Measurements from ENCODE around the gene TNFAIP6. TPM values are rescaled to one million over a fixed set of nuclear protein-coding genes. Genes with fewer than 3 reads are reported as not detected.

Gene TNFAIP6
- total and polyA plus RNA-seq, 2 donors (not counting 1 experiment from before 2014, with no cell fraction given), result not detected

DNA sequence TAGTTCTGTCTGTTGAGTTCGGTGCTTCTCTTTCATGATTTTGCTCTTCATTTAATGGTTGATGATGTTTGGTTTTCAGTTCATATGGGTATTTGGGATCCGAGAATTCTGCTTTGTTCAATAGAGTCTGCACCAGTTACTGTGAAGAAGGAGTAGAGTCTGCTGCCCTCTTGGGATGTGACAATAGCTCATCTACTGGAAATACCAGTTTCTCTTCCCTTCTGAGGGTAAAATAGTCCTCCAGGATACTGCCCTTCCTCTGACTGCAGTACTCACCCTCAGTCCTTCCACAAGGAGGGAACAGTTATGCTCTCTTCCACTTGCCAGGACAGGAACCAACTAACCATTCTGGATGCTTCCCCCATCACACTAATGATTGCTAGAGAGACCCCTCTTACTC, 12.5 kb upstream of the TNFAIP6 start:
- no peak overlapping the region for H3K27ac ChIP-seq (ENCODE audit: low read length in 2 of 2)
- no peak overlapping the region for H3K27ac Mint-ChIP-seq
- TF ChIP-seq, protein P1, sequence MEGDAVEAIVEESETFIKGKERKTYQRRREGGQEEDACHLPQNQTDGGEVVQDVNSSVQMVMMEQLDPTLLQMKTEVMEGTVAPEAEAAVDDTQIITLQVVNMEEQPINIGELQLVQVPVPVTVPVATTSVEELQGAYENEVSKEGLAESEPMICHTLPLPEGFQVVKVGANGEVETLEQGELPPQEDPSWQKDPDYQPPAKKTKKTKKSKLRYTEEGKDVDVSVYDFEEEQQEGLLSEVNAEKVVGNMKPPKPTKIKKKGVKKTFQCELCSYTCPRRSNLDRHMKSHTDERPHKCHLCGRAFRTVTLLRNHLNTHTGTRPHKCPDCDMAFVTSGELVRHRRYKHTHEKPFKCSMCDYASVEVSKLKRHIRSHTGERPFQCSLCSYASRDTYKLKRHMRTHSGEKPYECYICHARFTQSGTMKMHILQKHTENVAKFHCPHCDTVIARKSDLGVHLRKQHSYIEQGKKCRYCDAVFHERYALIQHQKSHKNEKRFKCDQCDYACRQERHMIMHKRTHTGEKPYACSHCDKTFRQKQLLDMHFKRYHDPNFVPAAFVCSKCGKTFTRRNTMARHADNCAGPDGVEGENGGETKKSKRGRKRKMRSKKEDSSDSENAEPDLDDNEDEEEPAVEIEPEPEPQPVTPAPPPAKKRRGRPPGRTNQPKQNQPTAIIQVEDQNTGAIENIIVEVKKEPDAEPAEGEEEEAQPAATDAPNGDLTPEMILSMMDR (IDR thresholded peaks at IDR 0.05), result no peak
- TF ChIP-seq EZH2 (IDR thresholded peaks at IDR 0.05; ENCODE audit: borderline replicate concordance, insufficient read depth, low read depth, low read length, poor library complexity, severe bottlenecking), result no peak
- peaks cover 13% of the 10 kb centered on the region for H3K9me3 Mint-ChIP-seq (ENCODE audit: insufficient read depth)
- ChIA-PET POLR2A (no interaction called here), CTCF (no interaction called here)
- no peak overlapping the region for H3K4me3 ChIP-seq (ENCODE audit: control extremely low read depth in 1 of 5, extremely low read depth in 1 of 5, insufficient read depth in 1 of 5, low read depth in 2 of 5, low read length in 4 of 5)
- ATAC-seq (ENCODE audit: low read depth) (no peak), DNase-seq (no peak)
- H3K4me1 ChIP-seq (ENCODE audit: control insufficient read depth in 2 of 2, insufficient read depth in 2 of 2, low read length in 2 of 2), result no peaks in the 10 kb centered on the region
- H3K27me3 Mint-ChIP-seq, result peaks cover 14% of the 10 kb centered on the region
- WGBS (ENCODE audit: insufficient coverage), result no CpG with 5 or more reads among the region's 2 CpGs
- H3K79me2 ChIP-seq (ENCODE audit: control insufficient read depth, insufficient read depth, low read length), result no peaks in the 10 kb centered on the region
- H3K4me2 ChIP-seq (replicated peaks; ENCODE audit: low read depth, low read length, poor library complexity, severe bottlenecking), result no peak overlapping the region
- intact Hi-C loops (cut with micrococcal nuclease), result no loop called here
- no peaks in the 10 kb centered on the region for H4K20me1 ChIP-seq (ENCODE audit: control insufficient read depth, insufficient read depth, low read length, poor library complexity, severe bottlenecking)
- no peaks in the 10 kb centered on the region for H3K4me1 Mint-ChIP-seq
- H3K9ac ChIP-seq (ENCODE audit: low read length), result no peak overlapping the region
- H3K36me3 ChIP-seq (replicated peaks in 1 of 2; ENCODE audit: control extremely low read depth in 1 of 2, control insufficient read depth in 1 of 2, extremely low read depth in 1 of 2, insufficient read depth in 2 of 2, low read length in 1 of 2), result no peaks in the 10 kb centered on the region
- H3K9me3 ChIP-seq (ENCODE audit: control extremely low read depth in 1 of 3, control insufficient read depth in 2 of 3, insufficient read depth in 1 of 3, low read length in 2 of 3), result peaks cover 0 to 16% (median 0%) of the 10 kb centered on the region in 3 donors
- H3K27me3 ChIP-seq (replicated peaks in 1 of 4; ENCODE audit: control extremely low read depth in 1 of 4, control insufficient read depth in 3 of 4, insufficient read depth in 4 of 4, low read length in 3 of 4), result no peaks in the 10 kb centered on the region
- H2AFZ ChIP-seq (ENCODE audit: insufficient read depth, low read depth, low read length, poor library complexity, severe bottlenecking), result no peak overlapping the region
- no peak overlapping the region for H3K4me3 Mint-ChIP-seq

DNA sequence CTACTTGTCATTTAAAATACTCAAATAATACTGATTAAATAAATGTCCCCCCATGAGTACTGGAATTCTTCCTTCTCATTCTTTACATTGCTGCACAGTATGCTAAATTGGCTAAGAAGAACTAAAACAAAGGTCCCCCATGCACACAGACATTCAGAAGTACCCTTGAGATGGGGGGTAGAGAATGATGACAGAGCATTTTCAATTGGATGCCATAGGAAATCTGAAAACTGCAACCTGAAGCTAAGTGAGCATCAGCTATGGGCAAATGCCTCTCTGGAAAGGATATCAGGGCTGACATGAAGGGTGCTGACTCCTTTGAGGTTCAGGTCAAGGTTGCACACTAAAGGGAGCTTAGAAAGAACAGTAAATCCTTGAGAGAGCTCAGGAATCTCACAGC, 10.1 kb upstream of the TNFAIP6 start:
- peaks cover 5% of the 10 kb centered on the region for H3K9me3 Mint-ChIP-seq (ENCODE audit: insufficient read depth)
- no peaks in the 10 kb centered on the region for H3K36me3 ChIP-seq (replicated peaks in 1 of 2; ENCODE audit: control extremely low read depth in 1 of 2, control insufficient read depth in 1 of 2, extremely low read depth in 1 of 2, insufficient read depth in 2 of 2, low read length in 1 of 2)
- no peak overlapping the region for H3K4me3 Mint-ChIP-seq
- POLR2A ChIA-PET, result no interaction called here
- no peak overlapping the region for H3K4me3 ChIP-seq (ENCODE audit: control extremely low read depth in 1 of 5, extremely low read depth in 1 of 5, insufficient read depth in 1 of 5, low read depth in 2 of 5, low read length in 4 of 5)
- no peak overlapping the region for H3K9ac ChIP-seq (ENCODE audit: low read length)
- no peak for ATAC-seq (ENCODE audit: low read depth)
- no peaks in the 10 kb centered on the region for H4K20me1 ChIP-seq (ENCODE audit: control insufficient read depth, insufficient read depth, low read length, poor library complexity, severe bottlenecking)
- H3K79me2 ChIP-seq (ENCODE audit: control insufficient read depth, insufficient read depth, low read length), result no peaks in the 10 kb centered on the region
- no peak overlapping the region for H3K27ac Mint-ChIP-seq
- peaks cover 0 to 14% (median 0%) of the 10 kb centered on the region in 3 donors for H3K9me3 ChIP-seq (ENCODE audit: control extremely low read depth in 1 of 3, control insufficient read depth in 2 of 3, insufficient read depth in 1 of 3, low read length in 2 of 3)
- TF ChIP-seq, protein P1 (IDR thresholded peaks at IDR 0.05), result no peak
- TF ChIP-seq EZH2 (IDR thresholded peaks at IDR 0.05; ENCODE audit: borderline replicate concordance, insufficient read depth, low read depth, low read length, poor library complexity, severe bottlenecking), result no peak
- H3K4me1 ChIP-seq (ENCODE audit: control insufficient read depth in 2 of 2, insufficient read depth in 2 of 2, low read length in 2 of 2), result no peaks in the 10 kb centered on the region
- no peaks in the 10 kb centered on the region for H3K4me1 Mint-ChIP-seq
- H3K4me2 ChIP-seq (replicated peaks; ENCODE audit: low read depth, low read length, poor library complexity, severe bottlenecking), result no peak overlapping the region
- H2AFZ ChIP-seq (ENCODE audit: insufficient read depth, low read depth, low read length, poor library complexity, severe bottlenecking), result no peak overlapping the region
- intact Hi-C loops (cut with micrococcal nuclease), result no loop called here
- no peak for DNase-seq
- peaks cover 5% of the 10 kb centered on the region for H3K27me3 Mint-ChIP-seq
- no peaks in the 10 kb centered on the region for H3K27me3 ChIP-seq (replicated peaks in 1 of 4; ENCODE audit: control extremely low read depth in 1 of 4, control insufficient read depth in 3 of 4, insufficient read depth in 4 of 4, low read length in 3 of 4)
- H3K27ac ChIP-seq (ENCODE audit: low read length in 2 of 2), result no peak overlapping the region
- CTCF ChIA-PET, result no interaction called here

Measured in B cell (primary cell).